Stimulated activated CD4-positive, alpha-beta T cell treated with anti-CD3 and anti-CD28 coated beads, Interleukin-1b, Interleukin-23, amount 100 ng/mL, for 48 hours (primary cell): ENCODE data around the gene CCL15.

Source experiments
- DNase-seq: peaks from one replicate; pipeline ENCODE4 v3.0.0-alpha.2; 2020

The CCL15 gene

DNA sequence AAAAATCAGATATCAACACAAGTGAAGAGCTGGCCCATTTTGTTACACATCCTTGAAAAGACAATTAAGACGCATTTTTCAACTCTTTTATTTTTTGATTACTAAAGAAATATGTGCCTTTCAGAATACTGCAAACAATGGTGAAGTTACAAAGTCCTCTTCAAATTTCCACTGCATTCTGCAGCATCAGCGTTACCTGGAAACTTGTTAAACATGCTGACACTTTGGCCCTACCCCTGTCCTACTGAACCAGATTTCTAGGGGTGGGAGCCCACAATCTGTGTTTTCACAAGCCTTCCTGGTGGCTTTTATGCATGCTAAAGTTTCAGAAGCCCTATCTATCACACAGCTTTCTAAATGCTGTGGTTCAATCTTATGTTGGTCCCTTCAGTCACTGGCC lies 10.3 kb downstream of the CCL15 start:
- no peak for DNase-seq

DNA sequence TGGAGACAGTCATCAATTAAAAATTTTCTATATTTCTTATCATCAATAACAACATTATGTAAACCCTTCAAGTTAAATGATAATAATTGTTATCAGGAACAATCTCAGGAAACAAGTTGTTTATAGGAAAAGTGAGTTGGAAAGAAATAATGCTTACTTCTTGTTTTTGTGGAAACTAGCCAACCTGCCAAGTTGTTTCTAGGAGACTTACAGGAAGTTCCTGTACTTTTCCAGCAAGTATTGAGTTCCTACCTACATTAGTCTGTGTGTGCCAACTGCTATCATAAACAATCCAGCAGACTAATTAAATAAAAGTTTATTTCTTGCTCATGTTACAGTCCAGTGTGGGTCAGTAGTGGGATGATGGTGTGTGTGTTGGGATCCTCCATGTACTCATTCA lies 13.2 kb downstream of the CCL15 start:
- no peak for DNase-seq

- no peak for DNase-seq
Measured at GRCh38 chr17:35986643-35987042, 14.7 kb downstream of the CCL15 start, which contains the start of gene CCL14. Gene CCL14 (minus strand): TSS chr17:35986729. CDS start chr17:35986649, 80 bp downstream.

DNA sequence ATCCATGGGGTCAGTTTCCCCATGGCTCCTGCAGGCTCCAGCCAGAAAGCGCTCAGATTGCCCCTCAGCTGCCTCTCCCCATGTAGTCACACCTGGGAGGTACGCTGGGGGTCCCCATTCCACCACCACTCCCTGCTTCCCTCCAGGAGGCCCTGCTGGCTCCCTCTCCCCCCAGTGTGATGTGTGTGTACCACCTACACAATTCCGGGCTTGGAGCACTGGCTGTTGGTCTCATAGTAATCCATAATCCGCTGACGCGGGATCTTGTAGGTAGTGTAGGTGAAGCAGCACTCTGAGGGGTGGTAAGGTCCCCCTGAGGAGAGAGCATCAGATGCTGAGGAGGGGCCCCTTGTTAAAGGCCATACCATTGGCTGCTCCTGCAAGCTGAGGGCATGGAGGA lies 17.2 kb downstream of the CCL15 start:
- DNase-seq = no peak

GRCh38 chr17:35982409-35983191 lies 18.8 kb downstream of the CCL15 start:
- no peak for DNase-seq

DNA sequence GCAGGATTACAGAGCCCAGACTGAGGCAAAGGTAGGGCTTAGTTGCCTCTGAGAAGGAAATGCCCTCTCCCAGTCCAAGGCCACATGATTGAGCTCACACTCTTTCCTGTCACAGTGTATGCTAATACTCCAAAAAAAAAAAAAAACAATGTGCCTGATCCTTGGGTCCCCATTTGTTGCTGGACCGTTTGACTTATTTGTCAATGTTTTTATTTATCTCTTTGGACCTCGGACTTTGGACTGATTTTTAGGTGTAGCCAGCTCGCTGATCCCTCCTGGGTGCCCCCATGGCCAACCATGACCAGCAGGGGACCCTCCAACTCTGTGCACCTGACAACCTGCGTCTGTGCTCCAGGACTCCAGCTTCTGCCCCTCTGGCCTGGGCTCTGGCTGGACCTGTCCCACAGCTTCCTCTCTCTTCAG lies 19.4 kb downstream of the CCL15 start:
- DNase-seq = no peak

GRCh38 chr17:35981246-35981645 lies 20.1 kb downstream of the CCL15 start, which contains the start of gene CCL16:
Gene CCL16 (minus strand): TSS chr17:35981497. CDS start chr17:35981420, 77 bp downstream.
- no peak for DNase-seq

DNA sequence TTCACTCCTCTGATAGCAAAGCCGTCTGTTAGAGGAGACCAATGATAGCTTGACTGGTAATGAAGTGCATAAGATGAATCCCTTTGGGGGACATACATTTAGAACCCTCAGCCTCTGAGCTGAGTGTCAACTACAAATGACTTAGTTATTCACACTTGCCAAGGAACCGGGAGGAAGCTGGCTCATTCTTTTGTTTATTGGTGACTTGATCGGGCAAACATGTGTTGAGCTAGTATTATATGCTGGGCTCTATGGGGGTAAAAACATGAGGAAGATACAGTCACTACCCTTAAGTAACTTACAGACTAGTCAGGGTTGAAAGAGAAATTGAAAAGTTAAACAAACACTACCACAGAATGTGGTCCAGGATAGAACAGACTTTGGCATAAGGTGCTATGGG lies 23.0 kb downstream of the CCL15 start:
- no peak for DNase-seq

DNA sequence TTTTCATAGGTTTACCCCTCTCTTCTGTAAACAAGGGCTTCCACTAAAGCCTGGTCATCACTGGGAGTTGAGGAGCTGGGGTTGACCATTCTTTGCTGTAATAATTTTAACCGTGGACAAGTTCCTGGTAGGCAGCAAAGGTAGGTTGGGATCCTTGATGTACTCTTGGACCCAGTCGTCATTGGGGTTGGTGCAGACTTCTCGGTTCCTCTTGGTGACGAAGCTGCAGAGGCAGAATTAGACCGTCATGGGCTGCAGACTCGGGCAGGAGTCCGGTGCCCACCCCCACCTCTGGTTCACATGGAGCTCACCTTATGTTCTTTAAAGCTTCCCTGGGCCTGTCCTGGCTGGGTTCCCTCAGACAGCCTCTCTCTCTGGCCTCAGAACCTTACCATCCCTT lies 23.8 kb downstream of the CCL15 start:
- DNase-seq = no peak

GRCh38 chr17:35973333-35974260 lies 27.8 kb downstream of the CCL15 start:
- no peak for DNase-seq

- DNase-seq = no peak
Measured at GRCh38 chr17:35972945-35973332, 28.4 kb downstream of the CCL15 start.

- DNase-seq = no peak
Measured at GRCh38 chr17:35972535-35972934, 28.8 kb downstream of the CCL15 start.

GRCh38 chr17:35972066-35972465 lies 29.3 kb downstream of the CCL15 start:
- no peak for DNase-seq

DNA sequence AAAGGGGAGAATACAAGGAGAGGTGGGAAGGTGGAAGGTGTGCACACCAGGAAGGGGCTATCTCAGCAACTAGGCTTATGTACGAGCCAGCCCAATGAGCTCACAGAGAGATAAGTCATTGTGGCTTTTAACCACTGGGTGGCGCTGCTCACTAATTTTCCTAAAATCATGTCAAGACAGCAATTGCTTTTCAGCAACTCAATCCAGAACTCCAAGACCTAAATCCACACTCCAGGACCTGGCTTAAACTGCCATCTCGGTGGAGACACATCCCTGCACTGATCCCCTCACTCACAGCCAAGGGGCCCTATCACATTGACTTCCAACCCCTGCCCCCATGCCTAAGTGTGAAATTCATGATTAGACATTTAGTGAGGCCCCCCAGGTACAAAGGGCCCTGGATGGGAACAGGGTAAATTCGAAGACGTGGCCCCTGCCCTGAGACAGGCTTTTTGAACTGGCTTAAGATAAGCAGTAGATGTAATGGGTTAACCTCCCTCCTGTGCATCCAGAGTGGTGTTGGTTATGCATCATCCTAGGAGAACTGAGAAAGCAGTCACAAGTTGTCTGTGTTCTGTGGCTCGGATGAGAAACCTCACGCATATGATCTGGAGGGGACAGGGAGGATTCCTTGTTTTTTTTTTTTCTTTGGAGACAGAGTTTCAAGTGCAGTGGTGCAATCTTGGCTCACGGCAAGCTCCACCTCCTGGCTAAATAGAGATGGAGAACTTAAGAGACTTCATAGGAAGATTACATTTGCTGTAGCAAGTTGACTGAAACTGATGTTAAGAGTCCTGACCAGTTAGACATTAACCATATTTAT lies 31.6 kb downstream of the CCL15 start:
- DNase-seq = peak; percentile 68

DNA sequence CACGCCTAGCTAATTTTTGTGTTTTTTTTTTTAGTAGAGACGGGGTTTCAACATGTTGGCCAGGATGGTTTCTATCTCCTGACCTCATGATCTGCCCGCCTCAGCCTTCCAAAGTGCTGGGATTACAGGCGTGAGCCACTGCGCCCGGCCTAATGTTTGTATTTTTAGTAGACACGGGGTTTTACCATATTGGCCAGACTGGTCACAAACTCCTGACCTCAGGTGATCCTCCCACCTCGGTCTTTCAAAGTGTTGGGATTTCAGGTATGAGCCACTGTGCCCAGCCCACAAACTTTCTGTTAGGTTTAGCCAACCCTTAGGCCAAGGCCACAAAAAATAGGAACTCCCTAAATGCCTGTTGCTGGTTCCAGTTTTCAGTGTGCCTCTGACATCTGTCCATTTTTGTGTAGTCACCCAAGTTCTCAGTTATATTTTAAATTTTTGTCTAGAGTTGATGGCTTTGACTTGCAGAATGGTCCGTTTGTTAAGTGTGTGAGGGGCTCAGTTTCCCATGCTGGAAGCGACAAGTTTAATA lies 32.8 kb downstream of the CCL15 start:
- DNase-seq = no peak

DNA sequence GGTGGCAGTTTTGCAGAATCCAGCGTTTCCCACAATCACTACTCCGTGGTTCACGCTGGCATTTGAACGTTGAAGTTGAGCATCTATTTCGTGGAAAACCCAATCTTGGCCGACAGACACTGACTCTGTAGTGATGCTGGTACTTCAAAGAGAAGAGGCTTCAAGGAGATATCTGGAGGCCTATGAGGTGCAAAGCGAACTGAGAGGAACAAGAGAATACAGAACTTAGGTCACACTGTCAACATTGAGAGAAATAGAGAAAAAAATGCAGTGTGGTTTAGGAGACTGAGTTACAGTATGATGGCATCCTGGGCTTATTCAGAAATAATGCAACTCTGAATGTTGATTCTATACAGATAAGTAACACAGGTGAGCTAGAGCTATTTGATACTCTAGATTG lies 36.1 kb downstream of the CCL15 start:
- DNase-seq = no peak

DNA sequence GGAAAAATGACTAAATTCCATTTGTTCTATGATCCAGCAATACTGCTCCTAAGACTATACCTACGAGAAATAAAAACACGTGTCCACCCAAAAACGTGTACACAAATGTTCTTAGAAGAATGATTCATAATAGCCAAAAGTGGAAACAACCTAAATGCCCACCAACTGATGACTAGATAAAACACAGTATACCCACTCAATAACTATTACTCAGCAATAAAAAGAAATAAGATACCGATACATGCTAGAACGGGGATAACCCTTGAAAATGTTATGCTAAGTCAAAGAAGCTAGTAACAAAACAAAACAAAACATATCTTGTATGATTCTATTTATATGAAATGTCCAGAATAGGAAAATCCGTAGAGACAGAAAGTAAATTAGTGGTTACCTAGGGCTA lies 37.7 kb downstream of the CCL15 start:
- DNase-seq = no peak

- no peak for DNase-seq
Measured at GRCh38 chr17:35953720-35954119, 47.6 kb downstream of the CCL15 start.

DNA sequence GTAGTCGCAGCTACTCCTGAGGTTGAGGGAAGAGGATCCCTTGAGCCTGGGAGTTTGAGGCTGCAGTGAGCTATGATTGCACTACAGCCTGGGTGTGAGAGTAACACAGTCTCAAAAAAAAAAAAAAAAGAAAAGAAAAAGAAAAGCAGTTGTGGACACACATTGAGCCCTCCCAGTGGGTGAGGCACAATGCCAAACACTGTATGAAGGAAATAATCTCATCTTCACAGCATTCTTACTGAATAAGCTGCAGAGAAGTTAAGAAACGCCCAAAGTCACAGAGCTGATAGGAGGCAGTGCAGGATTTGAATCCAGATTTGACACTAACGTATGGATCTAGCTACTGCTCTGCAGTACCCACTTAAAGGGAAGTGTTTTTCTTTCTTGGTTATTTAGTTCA lies 52.0 kb downstream of the CCL15 start:
- no peak for DNase-seq

GRCh38 chr17:35948092-35948491 lies 53.3 kb downstream of the CCL15 start:
- DNase-seq = no peak
